ENCODE data around the gene PPDPF.

DNA sequence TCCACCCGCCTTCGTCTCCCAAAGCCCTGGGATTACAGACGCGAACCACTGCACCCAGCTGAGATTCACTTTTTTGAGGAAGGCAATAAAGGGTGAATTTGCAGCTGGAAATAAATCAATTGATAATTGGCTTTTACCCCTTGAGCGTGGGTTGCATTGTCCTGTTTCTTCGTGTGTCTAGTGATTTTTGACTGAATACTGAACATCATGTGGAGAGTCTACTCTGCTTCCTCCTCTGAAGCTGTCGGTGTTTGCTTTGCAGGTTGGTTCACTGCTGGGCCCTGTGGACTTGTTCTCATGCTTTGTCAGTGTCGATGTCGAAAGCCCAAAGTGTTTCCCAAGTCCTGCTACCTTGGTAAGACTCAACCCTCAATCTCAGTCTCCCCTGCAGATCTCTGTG, 15.9 kb upstream of the PPDPF start:
- TF ChIP-seq, protein P1, sequence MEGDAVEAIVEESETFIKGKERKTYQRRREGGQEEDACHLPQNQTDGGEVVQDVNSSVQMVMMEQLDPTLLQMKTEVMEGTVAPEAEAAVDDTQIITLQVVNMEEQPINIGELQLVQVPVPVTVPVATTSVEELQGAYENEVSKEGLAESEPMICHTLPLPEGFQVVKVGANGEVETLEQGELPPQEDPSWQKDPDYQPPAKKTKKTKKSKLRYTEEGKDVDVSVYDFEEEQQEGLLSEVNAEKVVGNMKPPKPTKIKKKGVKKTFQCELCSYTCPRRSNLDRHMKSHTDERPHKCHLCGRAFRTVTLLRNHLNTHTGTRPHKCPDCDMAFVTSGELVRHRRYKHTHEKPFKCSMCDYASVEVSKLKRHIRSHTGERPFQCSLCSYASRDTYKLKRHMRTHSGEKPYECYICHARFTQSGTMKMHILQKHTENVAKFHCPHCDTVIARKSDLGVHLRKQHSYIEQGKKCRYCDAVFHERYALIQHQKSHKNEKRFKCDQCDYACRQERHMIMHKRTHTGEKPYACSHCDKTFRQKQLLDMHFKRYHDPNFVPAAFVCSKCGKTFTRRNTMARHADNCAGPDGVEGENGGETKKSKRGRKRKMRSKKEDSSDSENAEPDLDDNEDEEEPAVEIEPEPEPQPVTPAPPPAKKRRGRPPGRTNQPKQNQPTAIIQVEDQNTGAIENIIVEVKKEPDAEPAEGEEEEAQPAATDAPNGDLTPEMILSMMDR (IDR thresholded peaks at IDR 0.05; ENCODE audit: extremely low read depth in 1 of 2, insufficient read depth in 1 of 2, low read depth in 1 of 2, low read length in 2 of 2) = no peak
- TF ChIP-seq POLR2A (IDR thresholded peaks at IDR 0.05; ENCODE audit: low read depth, low read length) = no peak
- TF ChIP-seq EZH2 (IDR thresholded peaks at IDR 0.05; ENCODE audit: borderline replicate concordance, low read depth, low read length, severe bottlenecking) = no peak
- no peak for TF ChIP-seq POLR2AphosphoS5 (IDR thresholded peaks at IDR 0.05; ENCODE audit: insufficient read depth, low read depth, low read length)
- TF ChIP-seq MAX (IDR thresholded peaks at IDR 0.05; ENCODE audit: insufficient read depth, insufficient read length) = no peak
